GM21825 (cell line): ENCODE results near the gene ZNF446.
"Not testable (repeated sequence)": the region's sequence is repeated elsewhere in the genome, so short reads cannot be mapped to it uniquely, and the experiment has no call there.

Experiments
- ATAC-seq: cut with Tn5 transposase; IDR thresholded peaks from one replicate; pipeline ENCODE4 v1.9.1; 2021; ENCODE audit warnings: mild to moderate bottlenecking, moderate library complexity; ENCODE audit not compliant: unreplicated experiment

ZNF446 gene

DNA sequence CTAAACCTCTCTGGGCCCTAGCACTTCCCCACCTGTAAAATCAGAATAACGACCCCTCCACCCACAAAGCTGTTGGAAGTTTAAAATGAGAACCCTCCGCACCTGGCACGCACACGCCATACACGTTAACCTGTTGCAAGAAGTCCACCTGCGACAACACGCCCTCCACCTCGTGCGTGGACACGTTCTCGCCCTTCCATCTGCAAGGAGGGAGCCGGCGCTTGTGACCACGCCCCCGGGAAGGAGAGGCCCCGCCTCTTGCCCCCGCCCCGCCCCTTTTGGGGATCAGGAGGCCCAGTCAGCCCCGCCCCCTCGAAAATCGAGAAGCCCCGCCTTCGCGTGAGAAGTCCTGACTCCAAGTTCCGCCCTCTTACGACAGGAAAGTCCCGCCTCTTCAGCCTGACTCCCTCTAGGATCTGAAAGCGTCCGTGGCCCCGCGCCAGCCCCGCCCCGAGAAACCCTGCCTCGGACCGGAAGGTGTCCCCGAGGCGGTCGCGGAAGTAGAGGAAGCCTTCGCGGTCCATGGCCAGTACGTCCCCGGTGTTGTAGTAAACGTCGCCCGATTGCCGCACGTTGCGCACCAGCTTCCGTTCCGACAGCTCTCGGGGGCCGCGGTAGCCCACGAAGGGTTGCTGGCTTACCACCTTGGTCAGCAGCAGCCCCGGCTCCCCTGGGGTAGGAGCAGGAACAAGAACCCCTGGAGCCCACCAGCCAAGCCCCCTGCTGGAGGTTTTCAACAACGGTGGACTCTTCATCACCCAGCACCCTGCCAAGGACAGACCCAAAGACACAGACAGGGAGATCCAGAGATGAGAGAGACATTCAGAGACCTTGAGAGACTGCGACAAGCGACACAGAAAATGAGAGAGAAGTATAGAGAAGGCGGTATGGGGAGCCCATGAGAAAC, 23.1 kb downstream of the ZNF446 start:
- peak; percentile 81 for ATAC-seq

GRCh38 chr19:58500242-58500641, 24.1 kb downstream of the ZNF446 start:
- no peak for ATAC-seq

- ATAC-seq, result not testable (repeated sequence)
These were observed 31.6 kb downstream of the ZNF446 start for GRCh38 chr19:58507602-58508223.

DNA sequence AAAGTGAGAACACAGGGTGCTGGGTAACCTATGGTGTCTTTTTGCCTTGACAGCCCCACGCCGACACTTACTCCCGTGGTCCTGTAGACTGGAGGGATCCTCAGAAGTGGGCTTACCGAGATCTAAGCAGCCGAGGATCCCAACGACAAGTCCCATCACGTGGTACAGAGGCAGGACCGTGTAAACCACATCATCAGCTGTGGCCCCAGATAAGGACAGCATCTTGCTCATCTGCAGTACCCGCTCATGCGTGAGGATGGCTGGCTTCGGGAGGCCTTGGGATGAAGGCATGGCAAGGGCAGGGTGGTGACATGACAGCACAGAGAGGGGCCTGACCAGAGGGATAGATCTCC, 33.6 kb downstream of the ZNF446 start:
- no peak for ATAC-seq

DNA sequence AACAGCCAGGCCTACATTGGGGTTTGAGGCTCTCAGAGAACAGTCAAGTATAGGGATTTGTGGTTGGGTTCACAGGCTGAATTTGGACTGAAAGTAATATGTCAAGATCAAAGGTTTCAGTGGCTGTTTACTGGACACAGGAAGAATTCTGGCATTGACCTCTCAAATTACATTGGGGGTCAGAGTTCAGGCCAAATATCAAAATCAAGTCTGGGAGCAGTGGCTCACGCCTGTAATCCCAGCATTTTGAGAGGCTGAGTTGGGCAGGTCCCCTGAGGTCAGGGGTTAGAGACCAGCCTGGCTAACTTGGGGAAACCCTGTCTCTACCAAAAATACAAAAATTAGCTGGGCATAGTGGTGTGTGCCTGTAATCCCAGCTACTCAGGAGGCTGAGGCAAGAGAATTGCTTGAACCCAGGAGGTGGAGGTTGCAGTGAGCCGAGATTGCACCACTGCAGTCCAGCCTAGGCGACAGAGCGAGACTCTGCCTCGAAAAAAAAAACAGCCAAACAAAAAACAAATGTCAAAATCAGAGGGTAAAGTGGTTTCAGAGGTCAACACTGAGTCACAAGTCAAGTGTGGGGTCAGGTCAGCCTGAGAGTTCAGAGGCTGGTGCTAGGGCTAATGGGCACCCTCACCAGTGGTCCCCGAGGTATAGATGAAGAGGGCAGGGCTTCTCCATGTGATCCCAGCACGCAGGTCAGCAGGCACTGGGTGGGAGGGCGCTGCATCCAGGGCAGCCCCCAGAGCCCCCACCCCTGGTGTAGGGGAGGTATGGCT, 34.1 kb downstream of the ZNF446 start:
- ATAC-seq, result no peak

DNA sequence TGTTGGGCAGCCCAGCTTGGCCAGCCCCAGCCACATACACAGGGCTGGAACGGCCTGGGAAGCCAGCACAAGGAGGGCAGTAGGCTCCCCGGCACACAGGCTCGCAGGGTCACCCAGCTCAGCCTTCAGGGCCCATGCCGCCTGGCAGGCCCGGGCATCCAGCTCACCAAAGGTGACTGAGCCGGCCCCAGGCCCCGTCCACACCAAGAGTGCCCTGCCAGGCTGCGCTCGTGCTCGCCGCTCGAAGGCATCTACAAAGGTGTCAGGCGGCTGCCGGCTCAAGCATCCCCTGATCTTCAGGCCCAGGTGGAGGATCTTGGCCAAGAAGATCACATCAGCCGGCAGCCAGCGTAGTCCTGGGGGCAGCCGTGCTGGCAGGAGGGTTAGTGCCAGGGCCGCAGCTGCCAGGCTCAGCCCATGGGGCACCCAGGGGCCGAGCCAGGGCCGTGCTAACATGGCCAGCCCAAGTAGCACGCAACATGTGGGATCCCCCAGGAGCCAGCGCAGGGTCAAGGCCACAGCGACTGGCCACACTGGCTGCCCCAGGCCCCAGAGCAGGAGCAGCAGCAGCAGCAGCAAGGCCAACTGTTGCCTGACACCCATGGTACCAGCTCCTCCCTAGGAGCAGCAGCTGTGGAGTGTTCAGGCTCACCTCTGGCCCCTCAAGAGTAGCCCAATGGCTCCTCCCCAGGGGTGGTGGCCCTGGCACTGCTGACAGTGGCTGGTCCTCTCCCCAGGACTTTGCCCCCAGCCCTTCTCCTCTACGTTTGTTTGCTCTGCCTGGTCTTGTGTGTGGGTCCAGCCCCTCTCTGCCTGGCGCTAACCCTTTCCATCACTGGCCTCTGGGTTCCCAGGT, 35.4 kb downstream of the ZNF446 start, which contains the start of gene SLC27A5:
Gene SLC27A5, minus strand, starts transcription at position 640 of the 856 bp plus-strand sequence. Its CDS starts 37 bp downstream, at position 603.
- no peak for ATAC-seq

- ATAC-seq, result no peak
These were observed 37.1 kb downstream of the ZNF446 start for GRCh38 chr19:58513213-58513693.

DNA sequence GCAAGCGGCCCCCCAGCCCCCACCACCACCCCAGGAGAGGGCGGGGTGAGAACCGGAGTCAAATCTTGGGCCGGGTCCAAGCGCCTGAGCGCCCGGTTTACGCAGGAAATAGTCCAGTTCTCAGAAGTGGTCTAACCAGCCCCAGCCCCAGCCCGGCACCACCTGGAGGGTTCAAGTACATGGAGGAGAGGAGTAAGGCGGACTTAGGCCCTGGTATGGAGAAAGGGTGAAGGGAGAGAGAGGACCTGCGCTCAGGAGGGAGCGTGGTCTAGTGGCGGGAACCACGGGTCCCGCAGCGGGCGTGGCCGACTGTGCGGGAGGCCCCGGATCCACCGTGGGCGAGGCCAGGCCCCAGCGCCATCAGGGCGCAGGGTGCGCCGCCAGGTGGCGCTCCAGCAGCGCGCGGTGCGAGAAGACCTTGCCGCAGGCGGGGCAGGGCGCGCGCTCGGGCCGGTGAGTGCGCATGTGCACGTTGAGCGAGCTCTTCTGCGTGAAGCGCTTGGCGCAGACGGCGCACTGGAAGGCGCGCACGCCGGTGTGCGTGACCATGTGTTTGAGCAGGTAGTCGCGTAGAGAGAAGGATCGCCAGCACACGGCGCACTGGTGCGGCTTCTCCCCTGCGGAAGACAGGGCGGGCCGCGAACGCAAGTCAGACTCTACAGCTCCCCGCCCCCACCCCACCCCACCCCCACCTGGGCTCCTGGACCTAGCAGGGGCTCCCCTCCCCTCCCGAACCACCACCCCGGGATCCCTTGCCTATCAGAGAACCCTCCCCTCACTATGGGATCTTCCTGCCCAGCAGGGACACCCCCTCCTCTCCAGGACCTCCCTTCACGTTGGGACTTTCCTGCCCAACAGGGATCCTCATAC, 37.8 kb downstream of the ZNF446 start:
- ATAC-seq, result peak; percentile 66

- ATAC-seq, result no peak
These were observed 38.4 kb downstream of the ZNF446 start for GRCh38 chr19:58514564-58515022.

DNA sequence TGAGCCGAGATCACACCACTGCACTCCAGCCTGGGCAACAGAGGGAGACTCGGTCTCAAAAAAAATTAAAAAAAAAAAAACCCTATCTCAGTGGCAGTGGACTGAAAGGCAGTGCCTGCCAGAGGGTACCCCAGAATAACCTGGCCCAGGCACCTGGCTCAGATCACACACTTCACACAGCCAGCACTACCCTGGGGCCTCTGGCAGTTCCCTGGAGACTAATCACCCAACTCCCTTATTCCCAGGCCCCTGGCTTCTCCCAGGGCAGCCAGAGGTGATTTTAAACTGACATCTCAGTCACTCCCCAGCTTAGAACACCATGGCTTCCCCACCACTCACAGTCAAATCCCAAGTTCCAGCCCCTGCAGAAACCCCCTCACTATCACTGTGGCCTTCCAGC, 39.1 kb downstream of the ZNF446 start:
- no peak for ATAC-seq

DNA sequence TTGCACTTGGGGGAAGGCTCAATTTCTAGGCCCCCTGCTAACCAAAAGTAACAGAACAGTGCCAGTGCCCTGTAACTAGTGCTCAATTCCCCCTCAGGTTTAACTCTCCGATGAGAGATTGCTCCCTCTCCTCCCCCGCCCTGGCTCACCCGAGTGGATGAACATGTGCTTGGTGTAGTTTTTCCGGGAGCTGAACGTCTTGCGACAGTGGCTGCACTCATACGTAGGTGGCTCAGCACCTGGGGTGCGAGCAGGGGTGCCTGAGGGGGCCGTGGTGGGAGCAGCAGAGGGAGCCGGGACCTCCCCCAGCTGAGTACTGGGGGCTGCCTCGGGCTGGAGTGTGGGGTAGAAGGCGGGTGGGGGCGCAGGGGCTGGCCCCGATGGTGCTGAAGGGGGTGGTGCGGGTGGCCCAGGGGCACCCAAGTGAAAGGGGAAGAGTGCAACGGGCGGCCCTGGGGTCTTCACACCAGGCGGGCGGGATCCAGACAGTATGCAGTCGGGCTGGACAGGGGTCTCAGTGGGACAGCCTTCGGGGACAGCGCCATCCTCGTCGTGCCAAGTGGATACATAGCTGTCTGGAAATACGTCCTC, 40.2 kb downstream of the ZNF446 start:
- no peak for ATAC-seq

DNA sequence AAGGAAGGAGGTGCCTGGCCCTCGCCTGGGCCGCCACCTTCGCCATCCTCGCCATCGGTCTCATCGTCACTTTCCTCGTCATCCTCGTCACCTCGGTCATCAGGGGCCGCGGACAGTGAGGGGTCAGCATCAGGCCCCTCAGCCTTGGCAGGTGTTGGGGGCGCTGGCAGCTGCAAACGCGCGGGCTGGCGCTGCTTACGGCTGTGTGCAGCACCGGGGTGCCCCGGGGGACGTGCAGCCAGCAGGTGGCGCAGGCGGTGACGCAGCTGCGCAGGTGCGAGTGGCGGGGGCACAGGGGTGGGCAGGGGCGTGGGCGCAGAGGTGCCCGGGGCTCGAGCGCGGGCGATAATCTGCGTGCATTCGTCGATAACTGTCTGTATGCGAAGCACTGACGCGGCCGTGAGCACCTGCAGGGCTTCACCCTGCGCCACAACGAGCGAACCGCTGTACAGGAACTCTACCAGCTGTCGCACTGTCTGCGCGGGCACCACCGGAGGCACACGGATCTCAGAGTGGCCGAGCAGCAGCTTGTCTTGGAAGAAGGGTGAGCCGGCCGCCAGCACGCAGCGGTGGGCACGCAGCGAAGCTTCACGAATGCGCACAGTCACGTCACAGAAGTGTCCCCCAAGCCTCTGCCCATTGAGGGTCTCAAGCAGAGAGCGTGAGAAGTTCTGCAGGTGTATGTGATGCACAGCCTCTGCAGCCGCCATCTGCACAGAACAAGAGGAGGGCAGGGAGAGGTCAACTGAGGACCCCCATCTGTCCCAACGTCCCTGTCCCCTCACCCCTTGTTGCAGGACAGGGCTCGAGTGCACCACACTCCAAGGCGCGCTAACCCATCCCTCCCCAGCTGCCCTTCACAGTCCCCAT, 41.0 kb downstream of the ZNF446 start:
- no peak for ATAC-seq

- ATAC-seq, result no peak
These were observed 42.3 kb downstream of the ZNF446 start for GRCh38 chr19:58518256-58519086.

DNA sequence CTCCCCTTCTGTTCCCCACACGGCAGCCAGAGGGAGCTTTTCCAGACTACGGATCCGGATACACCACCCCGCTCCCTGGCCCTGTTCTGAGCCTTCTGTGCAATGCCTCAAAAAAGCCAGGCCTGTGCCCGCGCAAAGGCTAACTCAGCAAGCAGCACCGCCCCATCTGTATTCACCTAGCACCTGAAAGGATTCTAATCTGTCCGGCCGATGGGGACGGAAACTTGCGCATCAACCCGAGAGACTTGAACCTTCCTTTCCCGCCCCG, 42.9 kb downstream of the ZNF446 start:
- ATAC-seq, result peak; percentile 6

DNA sequence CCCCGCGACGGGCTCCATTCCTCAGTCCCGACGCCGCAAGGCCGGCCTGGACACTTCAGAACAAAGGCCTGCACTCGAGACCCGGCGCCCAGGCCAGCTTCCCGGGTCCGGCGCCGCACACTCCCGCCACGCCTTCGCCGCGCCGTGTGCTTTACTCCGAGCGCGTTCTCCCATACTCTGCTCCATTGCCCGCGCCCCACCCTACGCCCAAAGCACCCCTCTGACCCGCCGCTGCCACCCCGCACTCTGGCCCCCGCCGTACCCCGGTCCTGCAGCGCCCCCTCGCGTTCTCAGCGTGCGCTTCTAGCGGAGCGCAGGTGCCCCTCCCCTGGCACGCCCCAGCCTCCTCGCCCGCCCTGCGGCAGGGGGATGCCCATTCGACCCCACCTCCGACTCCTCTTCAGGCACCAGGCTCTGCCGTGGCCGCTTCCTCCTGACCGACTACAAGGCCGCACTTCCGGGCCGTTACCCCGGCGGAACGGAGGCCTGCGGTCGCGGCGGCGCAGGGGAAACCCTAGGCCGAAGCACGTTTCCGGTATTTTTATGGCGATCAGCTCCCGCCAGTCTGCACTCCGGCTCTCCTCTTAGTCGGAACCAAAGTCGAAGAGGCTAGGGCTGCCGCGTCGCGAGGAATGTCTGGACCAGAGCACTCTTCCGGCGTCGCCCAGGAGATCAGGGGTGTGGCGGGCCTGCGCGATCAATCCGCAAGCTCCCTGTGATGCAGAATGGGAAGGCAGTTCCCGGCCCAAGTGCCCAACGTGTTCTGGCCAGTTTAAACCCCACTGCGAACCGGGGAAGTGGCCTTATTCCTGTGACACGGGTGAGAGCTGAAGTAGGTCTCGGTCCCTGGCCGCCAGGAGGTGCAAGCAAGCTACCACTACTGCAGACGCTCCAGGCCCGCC, 43.5 kb downstream of the ZNF446 start, which contains the start of gene ZBTB45:
Gene ZBTB45, minus strand, starts transcription at position 456 of the 902 bp plus-strand sequence. CDS start 2,137 bp downstream, outside the sequence.
- ATAC-seq, result peak; percentile 77

DNA sequence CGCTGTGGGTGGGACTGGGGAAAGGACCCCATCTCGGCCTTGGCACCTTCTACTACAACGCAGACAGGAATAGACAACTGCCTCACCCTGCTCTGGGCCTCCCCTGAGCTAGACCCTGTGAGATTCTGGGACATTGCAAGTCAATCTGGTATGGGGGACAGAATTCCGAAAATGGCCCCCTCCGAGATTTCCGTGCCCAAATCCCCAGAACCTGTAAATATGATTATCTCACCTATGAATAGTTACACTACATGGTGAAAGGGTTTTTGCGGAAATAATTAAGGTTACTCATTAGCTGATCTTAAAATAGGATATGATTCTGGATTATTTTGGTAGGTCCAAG, 44.1 kb downstream of the ZNF446 start:
- no peak for ATAC-seq
